Body of pancreas (tissue), 4 donors: ENCODE results near the gene ODAD3.

Experiments
- CTCF ChIP-seq, 7 experiments: fragments of 450-650 bp in 4 of 7; fragments of 200-600 bp in 3 of 7; sonication (generic) in 3 of 7; IDR thresholded peaks; one replicate each; pipeline ENCODE4 v1.5.1; 2016 to 2019; ENCODE audit warnings: antibody characterized with exemption in 7 of 7
- POLR2A ChIP-seq, 3 donors: fragments of 450-650 bp; IDR thresholded peaks; one replicate each; pipeline ENCODE4 v1.6.1; 2016; ENCODE audit warnings: antibody characterized with exemption in 3 of 3, mild to moderate bottlenecking in 2 of 3

GRCh38 chr19:11418549-11419506 lies 16.1 kb downstream of the ODAD3 start, which contains the start of gene RGL3:
- peak in 3 of 7 experiments; percentile 19 to 23 (median 21) for TF ChIP-seq CTCF (IDR thresholded peaks at IDR 0.05)
- peak in 2 of 3 donors; percentile 52 to 53 for TF ChIP-seq POLR2A (IDR thresholded peaks at IDR 0.05)
